Activated B cell treated with CpG ODN at 0.5 μM for 24 hours (primary cell): ENCODE results near the gene ADGRL1. TPM values are rescaled to one million over a fixed set of nuclear protein-coding genes. Genes with fewer than 3 reads are reported as not detected.

Experiments used
- ATAC-seq: fragments of 200-7000 bp; cut with Tn5 transposase; one replicate; pipeline ENCODE4 v1.10.0; 2021; ENCODE audit warnings: low read depth, mild to moderate bottlenecking, moderate library complexity
- CTCF ChIA-PET: fragments of 350-600 bp; sonication (Branson Sonifier 250); formaldehyde crosslinking; loops from one replicate; lab custom pipeline; 2021; ENCODE audit warnings: antibody characterized with exemption; lab: Charles Lee
- POLR2A ChIA-PET: fragments of 350-600 bp; sonication (Branson Sonifier 250); formaldehyde crosslinking; loops from one replicate; lab custom pipeline; 2021; ENCODE audit warnings: antibody characterized with exemption; lab: Charles Lee
- DNase-seq: peaks from one replicate; pipeline ENCODE4 v3.0.0; 2022
- H3K27ac Mint-ChIP-seq: one replicate; pipeline ENCODE4 v1.8.0; 2020; ENCODE audit warnings: mixed read lengths
- H3K27me3 Mint-ChIP-seq: one replicate; pipeline ENCODE4 v1.8.0; 2021; ENCODE audit warnings: mixed read lengths
- H3K36me3 Mint-ChIP-seq: one replicate; pipeline ENCODE4 v1.8.0; 2021; ENCODE audit warnings: low read depth, mixed read lengths
- H3K4me1 Mint-ChIP-seq: one replicate; pipeline ENCODE4 v1.8.0; 2021; ENCODE audit warnings: mixed read lengths
- H3K4me3 Mint-ChIP-seq: one replicate; pipeline ENCODE4 v1.8.0; 2020; ENCODE audit warnings: mild to moderate bottlenecking, mixed read lengths
- H3K9me3 Mint-ChIP-seq: one replicate; pipeline ENCODE4 v1.8.0; 2020; ENCODE audit warnings: mixed read lengths
- CTCF ChIP-seq: fragments of 200-600 bp; IDR thresholded peaks from one replicate; pipeline ENCODE4 v1.8.0; 2022; ENCODE audit warnings: antibody characterized with exemption, mild to moderate bottlenecking
- intact Hi-C: fragments of 100-400 bp; cut with micrococcal nuclease; formaldehyde crosslinking; loops from one replicate; pipeline ENCODE4 v1.15.1; 2024
- total RNA-seq: library from RNA; stranded (reverse); gene quantifications from 2 replicates; pipeline ENCODE4 v1.2.3, GENCODE V29; 2022

ADGRL1 gene
- total RNA-seq, 1 donor from 2014 or later = 1.4 TPM

GRCh38 chr19:14136509-14137281 is 69.3 kb downstream of the ADGRL1 start, which contains the start of gene ASF1B:
TSS of gene ASF1B (minus strand) at chr19:14136589. CDS start at chr19:14136456, 133 bp downstream.
- DNase-seq (peak; percentile 94), ATAC-seq (peak; percentile 80)
- ChIA-PET CTCF (interaction anchor here (0.7 to 3.6 kb wide), 32 partner anchors 9 to 343 kb away, joined by 3 to 33 read pairs (median 3); partner anchors contain the start of genes DCAF15, IL27RA, MISP3 and PRKACA), POLR2A (interaction anchor here (0.5 to 1.8 kb wide), 30 partner anchors 10 to 1243 kb away, joined by 3 to 17 read pairs (median 3); partner anchors contain the start of genes ADGRE3, AKAP8, FARSA and IL27RA)
- intact Hi-C loops = loop anchor here (1.0 to 5.0 kb wide), 18 partner anchors 19 to 984 kb away; partner anchors contain the start of genes DCAF15, DDX39A, IER2 and NDUFB7
- H3K4me1 Mint-ChIP-seq = peaks cover 16% of the 10 kb centered on the region
- H3K4me3 Mint-ChIP-seq = peak within 1 kb of the TSS; percentile 94
- H3K27ac Mint-ChIP-seq = peak within 1 kb of the TSS; percentile 94
- peaks cover 10% of the 10 kb centered on the region for H3K36me3 Mint-ChIP-seq
- no peaks in the 10 kb centered on the region for H3K27me3 Mint-ChIP-seq
- H3K9me3 Mint-ChIP-seq = no peaks in the 10 kb centered on the region
- TF ChIP-seq CTCF = no peak

GRCh38 chr19:14135985-14136508 is 69.9 kb downstream of the ADGRL1 start:
- H3K36me3 Mint-ChIP-seq = peaks cover 10% of the 10 kb centered on the region
- H3K9me3 Mint-ChIP-seq = no peaks in the 10 kb centered on the region
- ATAC-seq (no peak), DNase-seq (no peak)
- CTCF ChIA-PET = interaction anchor here (1.0 to 3.6 kb wide), 23 partner anchors 10 to 344 kb away, joined by 3 to 33 read pairs (median 4); partner anchors contain the start of genes IL27RA, MISP3 and PRKACA
- no peaks in the 10 kb centered on the region for H3K27me3 Mint-ChIP-seq
- POLR2A ChIA-PET = interaction anchor here (0.6 to 1.8 kb wide), 24 partner anchors 15 to 1244 kb away, joined by 3 to 17 read pairs (median 4); partner anchors contain the start of genes ADGRE3, AKAP8, IL27RA and NDUFB7
- intact Hi-C loops = loop anchor here (1.0 to 5.0 kb wide), 14 partner anchors 19 to 984 kb away; partner anchors contain the start of genes DDX39A, IER2, NDUFB7 and PRKACA
- peaks cover 16% of the 10 kb centered on the region for H3K4me1 Mint-ChIP-seq
- peak overlapping the region; percentile 94 for H3K4me3 Mint-ChIP-seq
- no peak overlapping the region for H3K27ac Mint-ChIP-seq
- TF ChIP-seq CTCF = no peak

GRCh38 chr19:14135355-14135754 is 70.6 kb downstream of the ADGRL1 start:
- no peak for ATAC-seq
- peak overlapping the region; percentile 94 for H3K4me3 Mint-ChIP-seq
- intact Hi-C loops = loop anchor here (5.0 kb wide), 3 partner anchors 338 to 983 kb away; partner anchors contain the start of genes IER2, NDUFB7, STX10 and ZSWIM4
- no peaks in the 10 kb centered on the region for H3K9me3 Mint-ChIP-seq
- H3K4me1 Mint-ChIP-seq = peaks cover 16% of the 10 kb centered on the region
- DNase-seq = no peak
- H3K27me3 Mint-ChIP-seq = no peaks in the 10 kb centered on the region
- H3K36me3 Mint-ChIP-seq = peaks cover 10% of the 10 kb centered on the region
- ChIA-PET CTCF (interaction anchor here (1.1 to 3.6 kb wide), 3 partner anchors 60 to 338 kb away, joined by 3 to 33 read pairs (median 4); no protein-coding TSS in a partner anchor), POLR2A (interaction anchor here (0.7 kb wide), 1 partner anchor 333 kb away, joined by 6 read pairs; no protein-coding TSS in a partner anchor)
- TF ChIP-seq CTCF = no peak
- H3K27ac Mint-ChIP-seq = peak overlapping the region; percentile 20

GRCh38 chr19:14127929-14128509 is 78.0 kb downstream of the ADGRL1 start:
- intact Hi-C loops = no loop called here
- ATAC-seq = no peak
- Mint-ChIP-seq H3K27ac (no peak overlapping the region), H3K36me3 (no peaks in the 10 kb centered on the region), H3K4me1 (peaks cover 3% of the 10 kb centered on the region), H3K4me3 (no peak overlapping the region), H3K27me3 (no peaks in the 10 kb centered on the region), H3K9me3 (no peaks in the 10 kb centered on the region)
- CTCF ChIA-PET = no interaction called here
- TF ChIP-seq CTCF = no peak
- POLR2A ChIA-PET = no interaction called here
- no peak for DNase-seq
